Osteoblast (primary cell): ENCODE data around the gene LRBA. TPM values are rescaled to one million over a fixed set of nuclear protein-coding genes. Genes with fewer than 3 reads are reported as not detected.
A peak's percentile ranks its signal among the peaks of the same experiment; 100 is the strongest.

Source experiments
- DNase-seq: peaks from one replicate; pipeline ENCODE4 v3.0.0; 2011; ENCODE audit warnings: low spot score, mixed read lengths; ENCODE audit not compliant: insufficient read length; ENCODE audit errors: missing footprints
- H2AFZ ChIP-seq: 2 replicates; pipeline ENCODE4 v1.6.0; 2011; ENCODE audit warnings: mild to moderate bottlenecking, low read length
- H3K27ac ChIP-seq: 2 replicates; pipeline ENCODE4 v1.5.1; 2011; ENCODE audit warnings: mild to moderate bottlenecking, low read depth, low read length, moderate library complexity
- H3K27me3 ChIP-seq: 2 replicates; pipeline ENCODE4 v1.6.0; 2012; ENCODE audit warnings: mild to moderate bottlenecking, control low read depth, inconsistent platforms, low read length, moderate library complexity; ENCODE audit not compliant: insufficient read depth
- H3K36me3 ChIP-seq: 2 replicates; pipeline ENCODE4 v1.5.1; 2011; ENCODE audit warnings: mild to moderate bottlenecking, low read length, control low read depth, moderate library complexity; ENCODE audit not compliant: insufficient read depth
- H3K4me1 ChIP-seq: 2 replicates; pipeline ENCODE4 v1.5.1; 2011; ENCODE audit warnings: mild to moderate bottlenecking, low read length, control low read depth, moderate library complexity; ENCODE audit not compliant: insufficient read depth
- H3K4me2 ChIP-seq: 2 replicates; pipeline ENCODE4 v1.6.0; 2011; ENCODE audit warnings: mild to moderate bottlenecking, low read length; ENCODE audit not compliant: insufficient read depth
- H3K4me3 ChIP-seq: fragments of 200-600 bp; sonication (generic); 3 replicates; pipeline ENCODE4 v1.5.1; 2012; ENCODE audit warnings: mild to moderate bottlenecking, low read length, inconsistent platforms; ENCODE audit not compliant: insufficient read depth
- H3K79me2 ChIP-seq: 2 replicates; pipeline ENCODE4 v1.6.0; 2012; ENCODE audit warnings: mild to moderate bottlenecking, low read length, control low read depth, inconsistent platforms; ENCODE audit not compliant: insufficient read depth
- H3K9me3 ChIP-seq: 2 replicates; pipeline ENCODE4 v1.5.1; 2011; ENCODE audit warnings: low read depth, low read length, control low read depth
- H4K20me1 ChIP-seq: 2 replicates; pipeline ENCODE4 v1.6.0; 2012; ENCODE audit warnings: mild to moderate bottlenecking, low read length, control low read depth; ENCODE audit not compliant: insufficient read depth
- total RNA-seq: library from RNA; depleted of rRNA; stranded (reverse); fragments of >200 nt; gene quantifications from 2 replicates; pipeline ENCODE4 v1.2.3, GENCODE V29; 2012
- TF ChIP-seq, protein P1 (sequence below): IDR thresholded peaks from 2 replicates; pipeline ENCODE4 v1.5.1; 2011; ENCODE audit warnings: mild to moderate bottlenecking, low read depth, low read length, moderate library complexity; ENCODE audit errors: extremely low read depth

LRBA gene
- total RNA-seq, 1 donor, result 67.3 TPM

DNA sequence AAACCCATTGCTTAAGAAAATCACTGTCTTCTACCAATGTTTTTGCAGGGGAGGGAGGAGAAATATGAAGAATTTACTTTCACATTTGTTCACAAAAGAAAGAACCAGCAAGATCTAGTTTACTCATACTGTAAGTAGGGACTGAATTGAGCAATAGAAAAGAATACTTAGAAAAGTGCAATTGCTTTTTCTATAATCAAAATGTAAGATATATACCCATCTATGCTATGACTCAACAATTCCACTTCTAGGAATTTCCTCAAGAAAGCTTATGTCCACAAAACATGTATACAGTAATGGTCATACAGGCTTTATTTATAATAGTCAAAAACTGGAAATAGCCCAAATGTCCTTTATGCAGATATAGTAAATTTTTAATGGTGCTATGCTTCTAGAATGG, 196.4 kb downstream of the LRBA start:
- Histone ChIP-seq H3K4me1 (peaks cover 8% of the 10 kb centered on the region), H3K4me3 (no peak overlapping the region), H2AFZ (no peak overlapping the region), H3K36me3 (no peaks in the 10 kb centered on the region), H4K20me1 (no peaks in the 10 kb centered on the region), H3K79me2 (no peaks in the 10 kb centered on the region), H3K4me2 (peak overlapping the region; percentile 54), H3K9me3 (no peaks in the 10 kb centered on the region), H3K27me3 (no peaks in the 10 kb centered on the region), H3K27ac (no peak overlapping the region)
- TF ChIP-seq, protein P1, sequence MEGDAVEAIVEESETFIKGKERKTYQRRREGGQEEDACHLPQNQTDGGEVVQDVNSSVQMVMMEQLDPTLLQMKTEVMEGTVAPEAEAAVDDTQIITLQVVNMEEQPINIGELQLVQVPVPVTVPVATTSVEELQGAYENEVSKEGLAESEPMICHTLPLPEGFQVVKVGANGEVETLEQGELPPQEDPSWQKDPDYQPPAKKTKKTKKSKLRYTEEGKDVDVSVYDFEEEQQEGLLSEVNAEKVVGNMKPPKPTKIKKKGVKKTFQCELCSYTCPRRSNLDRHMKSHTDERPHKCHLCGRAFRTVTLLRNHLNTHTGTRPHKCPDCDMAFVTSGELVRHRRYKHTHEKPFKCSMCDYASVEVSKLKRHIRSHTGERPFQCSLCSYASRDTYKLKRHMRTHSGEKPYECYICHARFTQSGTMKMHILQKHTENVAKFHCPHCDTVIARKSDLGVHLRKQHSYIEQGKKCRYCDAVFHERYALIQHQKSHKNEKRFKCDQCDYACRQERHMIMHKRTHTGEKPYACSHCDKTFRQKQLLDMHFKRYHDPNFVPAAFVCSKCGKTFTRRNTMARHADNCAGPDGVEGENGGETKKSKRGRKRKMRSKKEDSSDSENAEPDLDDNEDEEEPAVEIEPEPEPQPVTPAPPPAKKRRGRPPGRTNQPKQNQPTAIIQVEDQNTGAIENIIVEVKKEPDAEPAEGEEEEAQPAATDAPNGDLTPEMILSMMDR, result no peak
- DNase-seq, result no peak

DNA sequence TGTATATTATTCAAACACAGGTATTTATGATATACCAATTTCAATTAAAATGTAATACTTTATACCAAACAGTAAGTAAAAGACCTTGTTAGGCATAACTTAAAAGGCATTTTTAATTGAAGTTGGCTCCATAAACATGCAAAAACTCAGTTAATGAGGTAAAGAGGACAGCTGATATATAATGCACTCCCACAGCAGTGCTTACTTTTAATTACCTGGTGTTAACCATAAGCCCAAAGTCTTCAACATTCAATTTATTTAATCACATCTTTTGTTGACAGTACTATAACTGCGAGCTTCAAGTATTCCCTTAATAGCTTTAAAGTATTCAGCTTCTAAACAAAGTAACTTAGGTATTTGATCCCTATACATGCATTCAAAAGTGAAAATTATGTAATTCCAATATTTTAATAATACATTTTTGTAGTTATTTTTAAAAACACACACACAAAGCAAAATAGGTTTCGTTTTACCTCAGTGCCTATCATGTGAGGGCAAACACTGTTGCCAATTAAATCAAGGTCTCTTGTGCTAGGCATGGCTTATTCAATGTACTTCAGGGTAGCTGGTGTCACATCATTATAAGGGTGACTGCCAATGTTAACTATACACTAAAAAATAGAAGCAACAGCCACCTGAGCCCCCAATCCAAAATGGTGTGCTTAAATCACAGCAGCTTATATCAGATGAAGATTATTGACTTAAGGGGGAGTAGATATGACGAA, 197.1 kb downstream of the LRBA start:
- Histone ChIP-seq H2AFZ (no peak overlapping the region), H3K27me3 (no peaks in the 10 kb centered on the region), H3K4me3 (no peak overlapping the region), H4K20me1 (no peaks in the 10 kb centered on the region), H3K27ac (no peak overlapping the region), H3K36me3 (no peaks in the 10 kb centered on the region), H3K4me1 (peaks cover 8% of the 10 kb centered on the region), H3K4me2 (peak overlapping the region; percentile 54), H3K79me2 (no peaks in the 10 kb centered on the region), H3K9me3 (no peaks in the 10 kb centered on the region)
- TF ChIP-seq, protein P1, result no peak
- no peak for DNase-seq

DNA sequence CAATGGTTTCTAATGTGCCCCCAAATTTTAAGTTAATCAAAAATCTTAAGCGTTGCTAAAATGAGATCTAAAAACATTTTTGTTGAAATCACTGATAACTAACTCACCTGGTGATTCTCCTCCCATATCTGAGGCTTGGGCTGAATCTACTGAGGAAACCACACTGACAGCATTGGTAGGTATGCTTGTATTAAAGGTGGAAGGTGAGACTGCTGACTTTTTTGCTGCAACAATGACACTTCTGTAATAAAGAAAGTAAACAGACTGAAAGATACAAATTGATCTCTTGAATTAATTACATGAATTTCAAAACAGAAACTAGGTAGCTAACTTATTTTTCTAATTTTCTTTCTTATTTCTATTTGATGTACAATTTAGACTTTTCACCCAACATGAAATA, 198.1 kb downstream of the LRBA start:
- peaks cover 8% of the 10 kb centered on the region for H3K4me1 ChIP-seq
- H3K36me3 ChIP-seq, result no peaks in the 10 kb centered on the region
- no peak for DNase-seq
- no peaks in the 10 kb centered on the region for H3K27me3 ChIP-seq
- H3K4me3 ChIP-seq, result no peak overlapping the region
- H3K27ac ChIP-seq, result no peak overlapping the region
- TF ChIP-seq, protein P1, result no peak
- no peak overlapping the region for H2AFZ ChIP-seq
- no peaks in the 10 kb centered on the region for H4K20me1 ChIP-seq
- H3K79me2 ChIP-seq, result no peaks in the 10 kb centered on the region
- no peaks in the 10 kb centered on the region for H3K9me3 ChIP-seq
- H3K4me2 ChIP-seq, result no peak overlapping the region

DNA sequence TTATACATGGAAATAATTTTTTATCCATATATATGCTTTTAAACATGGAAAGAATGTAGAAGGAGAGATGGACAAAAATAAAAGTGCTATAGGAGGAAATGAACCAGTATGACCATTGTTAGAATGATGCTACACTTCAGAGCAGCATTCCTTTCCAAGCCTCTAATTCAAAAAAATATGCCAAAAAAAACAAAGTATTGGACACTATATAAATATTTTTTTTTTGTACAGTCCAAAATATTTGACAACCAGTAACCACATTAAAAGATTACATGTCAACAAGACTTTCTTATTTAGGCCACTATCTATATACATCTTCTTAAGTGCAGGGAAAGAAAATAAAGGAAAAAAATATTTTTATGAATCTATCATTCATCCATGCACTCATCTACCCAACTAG, 198.6 kb downstream of the LRBA start:
- TF ChIP-seq, protein P1, result no peak
- Histone ChIP-seq H3K27ac (no peak overlapping the region), H3K4me3 (no peak overlapping the region), H2AFZ (no peak overlapping the region), H3K9me3 (no peaks in the 10 kb centered on the region), H3K4me2 (no peak overlapping the region), H3K79me2 (no peaks in the 10 kb centered on the region), H3K36me3 (no peaks in the 10 kb centered on the region), H3K27me3 (no peaks in the 10 kb centered on the region), H4K20me1 (no peaks in the 10 kb centered on the region), H3K4me1 (peaks cover 8% of the 10 kb centered on the region)
- no peak for DNase-seq
